SU-DHL-6 (cell line): ENCODE data around the gene ADAM8.

ENCODE experiments used
- EZH2phosphoT487 ChIP-seq: fragments of 200-600 bp; sonication (generic), shearing (Covaris generic); conservative IDR thresholded peaks from 2 replicates; pipeline ENCODE4 v1.6.1; 2018; ENCODE audit warnings: mild to moderate bottlenecking, antibody characterized with exemption, low read length, moderate library complexity, mixed read lengths
- TF ChIP-seq, protein P1 (sequence below): fragments of 200-600 bp; sonication (generic); IDR thresholded peaks from one replicate; pipeline ENCODE4 v1.5.1; 2017; ENCODE audit warnings: antibody characterized with exemption, mild to moderate bottlenecking, low read length, moderate library complexity; ENCODE audit not compliant: insufficient read depth, poor library complexity, severe bottlenecking

GRCh38 chr10:133217800-133218589, 58.7 kb downstream of the ADAM8 start:
- TF ChIP-seq, protein P1, sequence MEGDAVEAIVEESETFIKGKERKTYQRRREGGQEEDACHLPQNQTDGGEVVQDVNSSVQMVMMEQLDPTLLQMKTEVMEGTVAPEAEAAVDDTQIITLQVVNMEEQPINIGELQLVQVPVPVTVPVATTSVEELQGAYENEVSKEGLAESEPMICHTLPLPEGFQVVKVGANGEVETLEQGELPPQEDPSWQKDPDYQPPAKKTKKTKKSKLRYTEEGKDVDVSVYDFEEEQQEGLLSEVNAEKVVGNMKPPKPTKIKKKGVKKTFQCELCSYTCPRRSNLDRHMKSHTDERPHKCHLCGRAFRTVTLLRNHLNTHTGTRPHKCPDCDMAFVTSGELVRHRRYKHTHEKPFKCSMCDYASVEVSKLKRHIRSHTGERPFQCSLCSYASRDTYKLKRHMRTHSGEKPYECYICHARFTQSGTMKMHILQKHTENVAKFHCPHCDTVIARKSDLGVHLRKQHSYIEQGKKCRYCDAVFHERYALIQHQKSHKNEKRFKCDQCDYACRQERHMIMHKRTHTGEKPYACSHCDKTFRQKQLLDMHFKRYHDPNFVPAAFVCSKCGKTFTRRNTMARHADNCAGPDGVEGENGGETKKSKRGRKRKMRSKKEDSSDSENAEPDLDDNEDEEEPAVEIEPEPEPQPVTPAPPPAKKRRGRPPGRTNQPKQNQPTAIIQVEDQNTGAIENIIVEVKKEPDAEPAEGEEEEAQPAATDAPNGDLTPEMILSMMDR: no peak
- no peak for TF ChIP-seq EZH2phosphoT487
